Measurements from ENCODE around the gene HERPUD2.
"Not testable (repeated sequence)": the region's sequence is repeated elsewhere in the genome, so short reads cannot be mapped to it uniquely, and the experiment has no call there.

Gene HERPUD2

DNA sequence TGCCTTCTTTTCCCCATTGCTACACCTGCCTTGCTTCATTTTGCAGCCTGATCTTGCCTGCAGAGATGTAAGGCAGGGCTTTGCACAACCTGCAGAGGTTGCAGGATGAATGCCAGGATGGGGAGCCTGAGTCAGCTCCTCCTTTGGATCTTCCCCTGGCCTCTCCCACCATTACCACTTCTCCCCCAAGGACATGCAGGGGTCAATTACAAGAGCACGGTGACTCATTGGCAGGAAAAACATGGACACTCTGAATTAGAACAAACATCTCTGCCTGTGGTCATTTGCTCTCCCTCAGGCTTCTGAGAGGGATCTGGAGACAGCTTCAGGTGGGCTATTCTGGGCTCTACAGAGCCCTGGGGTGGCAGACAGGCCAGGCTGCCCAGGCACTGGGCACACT is 89.2 kb downstream of the HERPUD2 start:
- no peak for DNase-seq (ENCODE audit: low read depth, low spot score)

DNA sequence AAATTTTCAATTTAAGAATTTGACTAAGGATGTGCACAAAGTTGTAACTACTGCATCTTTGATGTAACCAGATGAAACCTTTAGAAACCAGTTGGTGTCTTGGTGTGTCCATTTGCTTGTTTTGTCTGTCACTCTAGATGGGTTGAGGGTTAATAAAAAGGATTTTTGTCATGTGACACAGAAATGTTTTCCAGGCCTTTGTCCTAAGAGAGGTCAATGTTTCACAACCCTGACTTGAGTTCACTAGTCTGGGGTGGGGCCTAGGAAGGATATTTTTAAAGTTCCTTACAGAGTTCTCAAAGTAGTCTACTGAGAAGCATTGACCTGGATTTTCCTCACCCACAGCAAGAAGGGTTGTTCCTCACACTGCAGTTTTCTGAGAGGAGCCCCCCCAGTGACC is 90.3 kb downstream of the HERPUD2 start:
- no peak for DNase-seq (ENCODE audit: low read depth, low spot score)

DNA sequence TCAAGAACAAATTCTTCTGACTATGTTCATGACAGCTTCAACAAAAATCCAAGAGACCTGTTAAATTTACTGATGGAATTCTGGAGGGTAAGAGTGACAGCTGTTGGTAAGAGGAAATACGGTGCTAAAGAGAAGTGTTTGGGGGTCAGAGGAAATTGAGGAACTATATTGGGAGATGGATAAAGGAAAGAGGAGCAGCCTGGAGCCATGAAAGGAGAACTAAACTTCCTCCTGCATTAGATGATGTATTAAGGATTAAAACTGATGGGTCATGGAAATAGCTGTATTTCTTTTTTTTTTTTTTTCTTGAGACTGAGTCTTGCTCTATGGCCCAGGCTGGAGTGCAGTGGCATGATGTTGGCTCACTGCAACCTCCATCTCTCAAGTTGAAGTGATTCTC is 95.3 kb downstream of the HERPUD2 start:
- DNase-seq (ENCODE audit: low read depth, low spot score) = no peak

DNA sequence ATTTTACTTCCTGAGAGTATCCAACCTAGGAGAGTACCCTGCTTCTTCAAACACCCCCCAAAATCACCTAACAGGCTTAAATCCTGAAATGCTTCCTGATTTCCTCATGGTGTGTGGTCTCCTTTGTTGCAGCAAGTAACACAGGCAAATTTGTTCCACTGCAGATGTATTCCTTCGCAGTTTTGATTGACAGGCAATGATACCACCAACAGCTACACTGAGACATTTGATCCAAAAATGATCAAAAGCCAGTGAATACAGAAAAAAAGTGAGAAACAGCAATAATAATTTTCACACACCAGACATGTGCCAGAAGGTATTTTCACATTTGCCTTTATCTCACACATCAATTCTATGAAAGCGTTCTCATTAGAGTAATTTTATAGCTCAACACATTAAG is 95.9 kb downstream of the HERPUD2 start:
- no peak for DNase-seq (ENCODE audit: low read depth, low spot score)

DNA sequence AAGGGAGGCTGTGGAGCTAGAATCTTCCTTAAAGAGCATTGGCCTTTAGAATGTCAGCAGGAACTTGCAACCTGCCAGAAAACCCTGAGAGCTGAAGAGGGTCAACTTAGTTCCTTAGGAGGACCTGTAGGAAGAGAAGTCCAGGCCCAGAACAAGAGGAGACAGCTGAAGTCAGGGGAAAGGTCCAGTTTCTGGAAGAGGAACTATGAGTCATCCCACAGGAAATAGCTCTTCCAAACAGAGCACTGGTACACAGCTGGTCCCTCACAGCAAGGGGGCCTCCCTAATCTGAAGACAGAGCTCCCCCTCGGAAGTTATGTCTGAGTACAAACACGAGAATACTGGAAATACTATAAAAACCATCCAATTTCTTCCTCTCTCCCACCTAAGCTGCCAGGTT is 98.9 kb downstream of the HERPUD2 start:
- DNase-seq (ENCODE audit: low read depth, low spot score) = peak; percentile 5

DNA sequence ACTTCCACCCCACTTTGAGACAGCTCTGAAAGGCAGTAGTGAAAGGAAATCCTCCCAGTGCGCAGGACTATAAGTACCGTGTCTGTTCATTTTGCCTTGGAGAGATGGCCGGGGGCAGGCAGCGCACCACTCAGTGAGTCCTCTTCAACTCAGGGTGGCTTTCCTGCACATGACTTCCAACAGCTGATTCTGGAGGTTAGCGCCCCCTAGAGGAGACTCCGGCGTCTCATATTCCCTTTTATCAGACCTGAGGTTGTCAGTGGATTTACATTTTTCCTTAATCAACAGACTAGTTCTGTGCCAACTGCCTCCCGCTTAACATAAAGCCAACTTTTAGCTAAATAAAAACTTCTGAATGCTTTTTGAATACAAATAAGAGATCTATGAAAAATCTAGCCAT is 101.0 kb downstream of the HERPUD2 start:
- peak; percentile 42 for DNase-seq (ENCODE audit: low read depth, low spot score)

DNA sequence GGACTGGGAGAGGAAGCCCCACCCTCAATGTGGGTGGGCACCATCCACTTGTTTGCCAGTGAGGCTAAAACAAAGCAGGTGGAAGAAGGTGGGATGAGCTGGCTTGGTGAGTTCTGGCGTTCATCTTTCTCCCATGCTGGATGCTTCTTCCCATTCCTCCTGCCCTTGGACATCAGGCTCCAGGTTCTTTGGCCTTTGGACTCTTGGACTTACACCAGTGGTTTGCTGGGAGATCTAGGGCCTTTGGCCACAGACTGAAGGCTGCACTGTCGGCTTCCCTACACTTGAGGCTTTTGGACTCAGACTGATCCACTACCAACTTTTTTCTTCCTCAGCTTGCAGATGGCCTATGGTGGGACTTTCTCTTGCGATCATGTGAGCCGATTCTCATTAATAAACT is 106.3 kb downstream of the HERPUD2 start:
- DNase-seq (ENCODE audit: low read depth, low spot score) = no peak

DNA sequence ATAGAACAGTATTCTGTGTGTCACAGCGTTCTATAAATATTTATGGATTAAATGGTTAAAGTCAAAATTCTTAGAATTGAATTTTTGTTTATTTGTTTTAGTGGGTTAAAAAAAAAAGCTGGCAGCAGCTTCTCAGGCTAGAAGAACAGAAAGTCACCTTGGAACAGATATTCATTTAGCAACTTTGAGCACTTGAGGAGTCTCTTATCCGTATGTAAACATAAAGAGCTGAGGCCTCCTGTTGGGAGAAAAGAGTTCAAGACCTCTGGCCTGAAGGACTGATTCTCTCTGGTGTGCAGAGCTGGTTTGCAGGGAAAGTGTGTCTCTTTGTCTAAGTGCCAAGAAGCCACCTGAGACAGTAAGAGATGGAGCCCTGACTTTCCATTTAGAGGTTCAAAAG is 109.9 kb downstream of the HERPUD2 start:
- DNase-seq (ENCODE audit: low read depth, low spot score) = no peak

DNA sequence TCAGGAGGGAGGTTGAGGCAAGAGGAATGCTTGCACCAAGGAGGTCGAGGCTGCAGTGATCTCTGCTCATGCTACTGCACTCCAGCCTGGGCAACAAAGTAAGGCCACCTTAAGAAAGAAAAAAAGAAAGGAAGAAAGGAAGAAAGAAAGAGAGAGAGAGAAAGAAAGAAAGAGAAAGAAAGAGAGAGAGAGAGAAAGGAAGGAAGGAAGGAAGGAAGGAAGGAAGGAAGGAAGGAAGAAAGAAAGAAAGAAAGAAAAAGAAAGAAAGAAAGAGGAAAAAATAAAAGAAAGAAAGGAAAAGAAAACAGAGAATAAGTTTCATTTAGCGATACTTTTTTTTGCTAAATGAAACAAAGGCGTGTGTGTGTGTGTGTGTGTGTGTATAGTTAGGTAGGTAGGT is 110.4 kb downstream of the HERPUD2 start:
- not testable (repeated sequence) for DNase-seq (ENCODE audit: low read depth, low spot score)
